Measurements from ENCODE around the gene SACS. TPM values are rescaled to one million over a fixed set of nuclear protein-coding genes. Genes with fewer than 3 reads are reported as not detected.

The SACS gene
- polyA plus RNA-seq, 3 donors: 1.7 to 2.7 (median 2.2) TPM

GRCh38 chr13:23279321-23279720, 154.2 kb downstream of the SACS start:
- no peak overlapping the region for H3K4me3 Mint-ChIP-seq
- H4K20me1 ChIP-seq (ENCODE audit: insufficient read depth, low read length): no peaks in the 10 kb centered on the region
- H3K9me3 ChIP-seq (replicated peaks in 1 of 2; ENCODE audit: control insufficient read depth in 1 of 2, insufficient read depth in 1 of 2, low read length in 2 of 2): no peaks in the 10 kb centered on the region
- H3K9me3 Mint-ChIP-seq: peaks cover 2 to 11% (median 5%) of the 10 kb centered on the region in 7 donors
- WGBS (ENCODE audit: insufficient coverage): no CpG with 5 or more reads among the region's 5 CpGs
- H3K4me1 Mint-ChIP-seq: no peaks in the 10 kb centered on the region
- no peaks in the 10 kb centered on the region for H3K79me2 ChIP-seq (ENCODE audit: insufficient read depth, low read length)
- no peak overlapping the region for H3K9ac ChIP-seq (ENCODE audit: insufficient read depth, low read length, poor library complexity, severe bottlenecking)
- no peak overlapping the region for H3K4me2 ChIP-seq (replicated peaks; ENCODE audit: extremely low read depth, low read length, poor library complexity, severe bottlenecking)
- TF ChIP-seq CTCF (IDR thresholded peaks at IDR 0.05): no peak
- H3K27ac ChIP-seq (ENCODE audit: low read depth in 1 of 2, low read length in 2 of 2): no peak overlapping the region
- intact Hi-C loops (cut with micrococcal nuclease): no loop called here
- no peak overlapping the region for H3K27ac Mint-ChIP-seq
- no peak overlapping the region for H2AFZ ChIP-seq (ENCODE audit: insufficient read depth, low read depth, low read length, poor library complexity, severe bottlenecking)
- DNase-seq: no peak
- H3K36me3 ChIP-seq (replicated peaks in 1 of 2; ENCODE audit: control insufficient read depth in 1 of 2, insufficient read depth in 2 of 2, low read length in 2 of 2): no peaks in the 10 kb centered on the region
- H3K36me3 Mint-ChIP-seq: no peaks in the 10 kb centered on the region
- H3K27me3 Mint-ChIP-seq (ENCODE audit: low read depth in 3 of 3): peaks cover 0 to 6% (median 2%) of the 10 kb centered on the region in 3 donors
- no peak overlapping the region for H3K4me3 ChIP-seq (replicated peaks in 1 of 3; ENCODE audit: low read depth in 2 of 3, low read length in 3 of 3)
- no peaks in the 10 kb centered on the region for H3K4me1 ChIP-seq (ENCODE audit: control insufficient read depth in 1 of 2, insufficient read depth in 2 of 2, low read length in 2 of 2)
- no peaks in the 10 kb centered on the region for H3K27me3 ChIP-seq (ENCODE audit: control insufficient read depth in 2 of 2, insufficient read depth in 2 of 2, low read length in 2 of 2)

Other genes starting within 250 kb of the SACS start
- gene TNFRSF19, start 136.7 kb upstream of the SACS start, polyA plus RNA-seq: under 1 TPM in 1 of 3 donors, not detected in 2; 0.11 TPM